Measurements from ENCODE around the gene PLA2G6. TPM values are rescaled to one million over a fixed set of nuclear protein-coding genes. Genes with fewer than 3 reads are reported as not detected.

PLA2G6 gene
- total RNA-seq, 4 donors from 2014 or later: 4.4 to 30.5 (median 22.0) TPM

- H3K36me3 ChIP-seq: peaks cover 0 to 32% of the 10 kb centered on the region in 2 donors
- H3K4me1 ChIP-seq: peaks cover 0 to 24% (median 0%) of the 10 kb centered on the region in 3 donors
- WGBS, 2 donors (ENCODE audit: low coverage in 1 of 2): 81 to 83% methylated on average over 1 to 5 of the region's 30 CpGs
- no peaks in the 10 kb centered on the region for H3K27me3 ChIP-seq
- TF ChIP-seq CTCF (IDR thresholded peaks at IDR 0.05) (no peak), EP300 (IDR thresholded peaks at IDR 0.05) (no peak), POLR2A (IDR thresholded peaks at IDR 0.05) (no peak), POLR2AphosphoS5 (IDR thresholded peaks at IDR 0.05) (no peak)
- no peak overlapping the region for H3K27ac ChIP-seq
- no peaks in the 10 kb centered on the region for H3K9me3 ChIP-seq
- no peak for ATAC-seq
- no peak overlapping the region for H3K4me3 ChIP-seq
Measured at GRCh38 chr22:38110863-38111852, 70.5 kb downstream of the PLA2G6 start.

GRCh38 chr22:38110008-38110862, 71.4 kb downstream of the PLA2G6 start, which contains the start of gene BAIAP2L2:
TSS of gene BAIAP2L2 (minus strand) at chr22:38110684. CDS start at chr22:38110525, 159 bp downstream.
- Histone ChIP-seq H3K36me3 (peaks cover 0 to 23% of the 10 kb centered on the region in 2 donors), H3K4me3 (no peak within 1 kb of the TSS), H3K4me1 (peaks cover 0 to 24% (median 0%) of the 10 kb centered on the region in 3 donors), H3K9me3 (no peaks in the 10 kb centered on the region), H3K27me3 (no peaks in the 10 kb centered on the region), H3K27ac (no peak within 1 kb of the TSS)
- 58 to 90% methylated on average over 3 to 5 of the region's 19 CpGs for WGBS, 2 donors (ENCODE audit: low coverage in 1 of 2)
- ATAC-seq: no peak
- TF ChIP-seq EP300 (IDR thresholded peaks at IDR 0.05): no peak
- no peak for TF ChIP-seq POLR2AphosphoS5 (IDR thresholded peaks at IDR 0.05)
- no peak for TF ChIP-seq CTCF (IDR thresholded peaks at IDR 0.05)
- no peak for TF ChIP-seq POLR2A (IDR thresholded peaks at IDR 0.05)

GRCh38 chr22:38109371-38110001, 72.1 kb downstream of the PLA2G6 start:
- peaks cover 0 to 19% of the 10 kb centered on the region in 2 donors for H3K36me3 ChIP-seq
- no peaks in the 10 kb centered on the region for H3K27me3 ChIP-seq
- H3K4me1 ChIP-seq: peaks cover 0 to 18% (median 0%) of the 10 kb centered on the region in 3 donors
- no peak overlapping the region for H3K27ac ChIP-seq
- no peak overlapping the region for H3K4me3 ChIP-seq
- WGBS, 2 donors (ENCODE audit: low coverage in 1 of 2): 100% methylated on average over 3 of the region's 22 CpGs; no CpG with 5 or more reads in 1 of the 2 donors
- TF ChIP-seq POLR2AphosphoS5 (IDR thresholded peaks at IDR 0.05) (no peak), CTCF (IDR thresholded peaks at IDR 0.05) (no peak), EP300 (IDR thresholded peaks at IDR 0.05) (no peak), POLR2A (IDR thresholded peaks at IDR 0.05) (no peak)
- H3K9me3 ChIP-seq: no peaks in the 10 kb centered on the region
- ATAC-seq: no peak

- Histone ChIP-seq H3K27ac (no peak overlapping the region), H3K9me3 (no peaks in the 10 kb centered on the region), H3K4me1 (peaks cover 0 to 15% (median 0%) of the 10 kb centered on the region in 3 donors), H3K36me3 (peaks cover 0 to 19% of the 10 kb centered on the region in 2 donors), H3K27me3 (no peaks in the 10 kb centered on the region), H3K4me3 (no peak overlapping the region)
- TF ChIP-seq POLR2A (IDR thresholded peaks at IDR 0.05) (no peak), CTCF (IDR thresholded peaks at IDR 0.05) (no peak)
- 80 to 94% methylated on average over 3 to 10 of the region's 15 CpGs for WGBS, 2 donors (ENCODE audit: low coverage in 1 of 2)
- ATAC-seq: no peak
Measured at GRCh38 chr22:38108561-38109319, 72.9 kb downstream of the PLA2G6 start.
